Measurements from ENCODE around the gene PRDX1.
A peak's percentile ranks its signal among the peaks of the same experiment; 100 is the strongest.

The PRDX1 gene

DNA sequence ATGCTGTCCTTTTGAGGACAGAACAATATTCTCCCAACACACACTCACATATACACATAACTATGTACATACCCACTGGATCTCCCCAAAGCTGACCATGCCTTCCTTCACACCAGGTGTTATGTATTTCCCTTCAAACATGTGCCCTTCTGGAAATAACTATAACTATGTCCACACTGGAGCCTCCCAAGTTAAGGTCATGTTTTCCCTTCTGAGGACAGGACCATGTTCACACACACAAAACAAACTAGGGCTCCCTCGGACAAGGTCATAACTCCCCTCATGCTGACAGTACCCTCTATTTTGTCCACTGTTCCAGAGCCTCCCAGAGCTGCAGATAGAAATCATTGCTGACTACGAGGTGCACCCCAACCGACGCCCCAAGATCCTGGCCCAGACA is 13.8 kb downstream of the PRDX1 start:
- ATAC-seq: peak; percentile 11; the same call in 2 of the 3 replicates
- TF ChIP-seq BACH2 (CRISPR knock-in tag; IDR thresholded peaks at IDR 0.05; ENCODE audit: borderline replicate concordance): no peak
- TF ChIP-seq CREB5 (CRISPR knock-in tag; IDR thresholded peaks at IDR 0.05; ENCODE audit: low read depth): no peak
- no peak for TF ChIP-seq ARNTL (CRISPR knock-in tag; IDR thresholded peaks at IDR 0.05; ENCODE audit: borderline replicate concordance, low read depth)
- TF ChIP-seq ZFP3 (CRISPR knock-in tag; IDR thresholded peaks at IDR 0.05): no peak
- TF ChIP-seq PPARA (CRISPR knock-in tag; IDR thresholded peaks at IDR 0.05; ENCODE audit: borderline replicate concordance): no peak
- TF ChIP-seq ZNF70 (CRISPR knock-in tag; IDR thresholded peaks at IDR 0.05): no peak
- TF ChIP-seq, protein P1, sequence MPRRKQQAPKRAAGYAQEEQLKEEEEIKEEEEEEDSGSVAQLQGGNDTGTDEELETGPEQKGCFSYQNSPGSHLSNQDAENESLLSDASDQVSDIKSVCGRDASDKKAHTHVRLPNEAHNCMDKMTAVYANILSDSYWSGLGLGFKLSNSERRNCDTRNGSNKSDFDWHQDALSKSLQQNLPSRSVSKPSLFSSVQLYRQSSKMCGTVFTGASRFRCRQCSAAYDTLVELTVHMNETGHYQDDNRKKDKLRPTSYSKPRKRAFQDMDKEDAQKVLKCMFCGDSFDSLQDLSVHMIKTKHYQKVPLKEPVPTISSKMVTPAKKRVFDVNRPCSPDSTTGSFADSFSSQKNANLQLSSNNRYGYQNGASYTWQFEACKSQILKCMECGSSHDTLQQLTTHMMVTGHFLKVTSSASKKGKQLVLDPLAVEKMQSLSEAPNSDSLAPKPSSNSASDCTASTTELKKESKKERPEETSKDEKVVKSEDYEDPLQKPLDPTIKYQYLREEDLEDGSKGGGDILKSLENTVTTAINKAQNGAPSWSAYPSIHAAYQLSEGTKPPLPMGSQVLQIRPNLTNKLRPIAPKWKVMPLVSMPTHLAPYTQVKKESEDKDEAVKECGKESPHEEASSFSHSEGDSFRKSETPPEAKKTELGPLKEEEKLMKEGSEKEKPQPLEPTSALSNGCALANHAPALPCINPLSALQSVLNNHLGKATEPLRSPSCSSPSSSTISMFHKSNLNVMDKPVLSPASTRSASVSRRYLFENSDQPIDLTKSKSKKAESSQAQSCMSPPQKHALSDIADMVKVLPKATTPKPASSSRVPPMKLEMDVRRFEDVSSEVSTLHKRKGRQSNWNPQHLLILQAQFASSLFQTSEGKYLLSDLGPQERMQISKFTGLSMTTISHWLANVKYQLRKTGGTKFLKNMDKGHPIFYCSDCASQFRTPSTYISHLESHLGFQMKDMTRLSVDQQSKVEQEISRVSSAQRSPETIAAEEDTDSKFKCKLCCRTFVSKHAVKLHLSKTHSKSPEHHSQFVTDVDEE (CRISPR knock-in tag; IDR thresholded peaks at IDR 0.05): no peak
- TF ChIP-seq, protein P2, sequence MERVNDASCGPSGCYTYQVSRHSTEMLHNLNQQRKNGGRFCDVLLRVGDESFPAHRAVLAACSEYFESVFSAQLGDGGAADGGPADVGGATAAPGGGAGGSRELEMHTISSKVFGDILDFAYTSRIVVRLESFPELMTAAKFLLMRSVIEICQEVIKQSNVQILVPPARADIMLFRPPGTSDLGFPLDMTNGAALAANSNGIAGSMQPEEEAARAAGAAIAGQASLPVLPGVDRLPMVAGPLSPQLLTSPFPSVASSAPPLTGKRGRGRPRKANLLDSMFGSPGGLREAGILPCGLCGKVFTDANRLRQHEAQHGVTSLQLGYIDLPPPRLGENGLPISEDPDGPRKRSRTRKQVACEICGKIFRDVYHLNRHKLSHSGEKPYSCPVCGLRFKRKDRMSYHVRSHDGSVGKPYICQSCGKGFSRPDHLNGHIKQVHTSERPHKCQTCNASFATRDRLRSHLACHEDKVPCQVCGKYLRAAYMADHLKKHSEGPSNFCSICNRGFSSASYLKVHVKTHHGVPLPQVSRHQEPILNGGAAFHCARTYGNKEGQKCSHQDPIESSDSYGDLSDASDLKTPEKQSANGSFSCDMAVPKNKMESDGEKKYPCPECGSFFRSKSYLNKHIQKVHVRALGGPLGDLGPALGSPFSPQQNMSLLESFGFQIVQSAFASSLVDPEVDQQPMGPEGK (CRISPR knock-in tag; IDR thresholded peaks at IDR 0.05; ENCODE audit: borderline replicate concordance): no peak
- TF ChIP-seq, protein P3, sequence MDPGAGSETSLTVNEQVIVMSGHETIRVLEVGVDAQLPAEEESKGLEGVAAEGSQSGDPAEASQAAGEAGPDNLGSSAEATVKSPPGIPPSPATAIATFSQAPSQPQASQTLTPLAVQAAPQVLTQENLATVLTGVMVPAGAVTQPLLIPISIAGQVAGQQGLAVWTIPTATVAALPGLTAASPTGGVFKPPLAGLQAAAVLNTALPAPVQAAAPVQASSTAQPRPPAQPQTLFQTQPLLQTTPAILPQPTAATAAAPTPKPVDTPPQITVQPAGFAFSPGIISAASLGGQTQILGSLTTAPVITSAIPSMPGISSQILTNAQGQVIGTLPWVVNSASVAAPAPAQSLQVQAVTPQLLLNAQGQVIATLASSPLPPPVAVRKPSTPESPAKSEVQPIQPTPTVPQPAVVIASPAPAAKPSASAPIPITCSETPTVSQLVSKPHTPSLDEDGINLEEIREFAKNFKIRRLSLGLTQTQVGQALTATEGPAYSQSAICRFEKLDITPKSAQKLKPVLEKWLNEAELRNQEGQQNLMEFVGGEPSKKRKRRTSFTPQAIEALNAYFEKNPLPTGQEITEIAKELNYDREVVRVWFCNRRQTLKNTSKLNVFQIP (CRISPR knock-in tag; IDR thresholded peaks at IDR 0.05; ENCODE audit: borderline replicate concordance, low read depth): no peak

DNA sequence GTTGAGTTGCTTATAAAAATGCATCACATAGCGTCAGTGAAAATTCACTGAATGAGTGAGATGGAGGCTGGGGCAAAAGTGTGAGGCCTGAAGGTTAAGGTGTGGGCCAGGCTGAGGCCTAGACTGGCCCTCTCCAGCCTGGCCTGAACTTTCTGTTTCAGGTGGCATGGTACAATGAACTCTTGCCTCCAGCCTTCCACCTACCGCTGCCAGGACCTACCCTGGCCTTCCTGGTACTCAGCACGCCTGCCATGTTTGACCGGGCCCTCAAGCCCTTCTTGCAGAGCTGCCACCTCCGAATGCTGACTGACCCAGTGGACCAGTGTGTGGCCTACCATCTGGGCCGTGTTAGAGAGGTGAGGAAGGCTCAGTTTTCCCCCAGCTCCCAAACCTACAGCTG is 14.5 kb downstream of the PRDX1 start:
- ATAC-seq: peak; percentile 14; the same call in 2 of the 3 replicates
- TF ChIP-seq ZFP30 (CRISPR knock-in tag; IDR thresholded peaks at IDR 0.05): no peak
- no peak for TF ChIP-seq SNAI2 (CRISPR knock-in tag; IDR thresholded peaks at IDR 0.05)
- no peak for TF ChIP-seq CREB5 (CRISPR knock-in tag; IDR thresholded peaks at IDR 0.05; ENCODE audit: low read depth)
- no peak for TF ChIP-seq ZC3H10 (CRISPR knock-in tag; IDR thresholded peaks at IDR 0.05)
- TF ChIP-seq ZNF565 (CRISPR knock-in tag; conservative IDR thresholded peaks at IDR 0.05; ENCODE audit: low read depth): no peak
- TF ChIP-seq BACH2 (CRISPR knock-in tag; IDR thresholded peaks at IDR 0.05; ENCODE audit: borderline replicate concordance): no peak
- TF ChIP-seq ESRRG (CRISPR knock-in tag; IDR thresholded peaks at IDR 0.05): no peak
- no peak for TF ChIP-seq RARB (CRISPR knock-in tag; IDR thresholded peaks at IDR 0.05)

DNA sequence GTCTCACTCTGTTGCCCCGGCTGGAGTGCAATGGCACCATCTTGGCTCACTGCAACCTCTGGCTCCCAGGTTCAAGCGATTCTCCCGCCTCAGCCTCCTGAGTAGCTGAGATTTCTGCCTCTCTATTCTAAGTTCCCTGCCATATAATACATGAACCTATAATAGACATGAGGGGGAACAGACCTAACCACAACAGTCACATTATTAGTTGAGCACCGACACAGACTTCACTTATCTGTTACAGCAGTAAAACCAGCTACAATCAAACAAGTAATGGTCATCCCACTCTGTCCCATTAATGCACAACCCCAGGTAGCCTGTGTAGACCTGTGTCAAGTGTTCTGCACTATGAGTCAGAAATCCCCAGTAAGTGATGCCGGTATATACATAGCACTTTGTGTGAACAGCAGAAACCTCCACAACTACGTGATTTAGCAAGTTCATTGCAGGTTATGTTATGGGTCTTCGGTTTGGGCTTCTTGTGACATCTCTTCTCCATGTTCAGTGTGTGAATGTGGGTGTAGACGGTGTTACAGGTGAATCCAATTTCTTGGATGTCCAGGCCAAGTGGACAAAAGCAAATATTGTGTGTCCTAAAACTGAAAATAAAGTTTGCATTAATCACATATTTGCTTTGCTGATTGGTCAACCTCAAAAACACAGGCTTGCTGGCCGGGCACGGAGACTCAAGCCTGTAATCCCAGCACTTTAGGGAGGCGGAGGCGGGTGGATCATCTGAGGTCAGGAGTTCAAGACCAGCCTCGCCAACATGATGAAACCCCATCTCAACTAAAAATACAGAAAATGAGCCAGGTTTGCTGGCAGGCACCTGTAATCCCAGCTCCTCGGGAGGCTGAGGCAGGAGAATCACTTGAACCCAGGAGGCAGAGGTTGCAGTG is 18.0 kb downstream of the PRDX1 start:
- no peak for ATAC-seq
- TF ChIP-seq ISL1 (CRISPR knock-in tag; IDR thresholded peaks at IDR 0.05) (no peak), ZNF565 (CRISPR knock-in tag; conservative IDR thresholded peaks at IDR 0.05; ENCODE audit: low read depth) (no peak), ZC3H10 (CRISPR knock-in tag; IDR thresholded peaks at IDR 0.05) (no peak), CSRNP3 (CRISPR knock-in tag; IDR thresholded peaks at IDR 0.05) (no peak), CSDC2 (CRISPR knock-in tag; IDR thresholded peaks at IDR 0.05) (no peak), TOX (CRISPR knock-in tag; IDR thresholded peaks at IDR 0.05; ENCODE audit: borderline replicate concordance) (no peak), ARNTL (CRISPR knock-in tag; IDR thresholded peaks at IDR 0.05; ENCODE audit: borderline replicate concordance, low read depth) (no peak), PPARA (CRISPR knock-in tag; IDR thresholded peaks at IDR 0.05; ENCODE audit: borderline replicate concordance) (no peak), ESRRG (CRISPR knock-in tag; IDR thresholded peaks at IDR 0.05) (no peak), BACH2 (CRISPR knock-in tag; IDR thresholded peaks at IDR 0.05; ENCODE audit: borderline replicate concordance) (no peak), ZFP30 (CRISPR knock-in tag; IDR thresholded peaks at IDR 0.05) (no peak), ZNF8 (CRISPR knock-in tag; IDR thresholded peaks at IDR 0.05) (no peak), OSR1 (CRISPR knock-in tag; IDR thresholded peaks at IDR 0.05) (no peak), ZFP3 (CRISPR knock-in tag; IDR thresholded peaks at IDR 0.05) (no peak), CREB5 (CRISPR knock-in tag; IDR thresholded peaks at IDR 0.05; ENCODE audit: low read depth) (no peak)
- TF ChIP-seq, protein P2 (CRISPR knock-in tag; IDR thresholded peaks at IDR 0.05; ENCODE audit: borderline replicate concordance): no peak
